K562 (cell line): ENCODE results near the gene ZNF488. TPM values are rescaled to one million over a fixed set of nuclear protein-coding genes. Genes with fewer than 3 reads are reported as not detected.

Experiments used
- ATAC-seq: fragments of 200-7000 bp; cut with Tn5 transposase; 3 replicates; pipeline ENCODE4 v1.9.1; 2020; ENCODE audit warnings: moderate library complexity
- BruUV-seq: library from RNA; stranded (reverse); fragments of 400-500 nt; replicated peaks from 2 replicates; lab custom pipeline; 2021; lab: Mats Ljungman, UMichigan
- CTCF ChIA-PET: fragments of 300-600 bp; formaldehyde crosslinking; extraction: SDS; loops from one replicate; lab custom pipeline; 2021; ENCODE audit warnings: low intra/inter-chr PET ratio; lab: Yijun Ruan, JAX
- POLR2A ChIA-PET: fragments of 300-600, 350-650 bp; sonication (Branson Sonifier 250); formaldehyde crosslinking; extraction: SDS; loops from one replicate; lab custom pipeline; 2021; ENCODE audit warnings: antibody characterized with exemption, inconsistent platforms; lab: Yijun Ruan, JAX
- DNase-seq, 4 experiments: peaks; one replicate each; pipeline versions ENCODE4 v3.0.0 to v3.0.0-alpha.2; 2011 to 2018; ENCODE audit warnings: low spot score in 3 of 4, mixed read lengths in 3 of 4; ENCODE audit errors: extremely low read depth in 1 of 4
- FAIRE-seq: peaks from 2 replicates; lab custom pipeline; 2011; peaks lifted over from hg19 to GRCh38; lab: Jason Lieb, UNC
- H2AFZ ChIP-seq: 2 replicates; pipeline ENCODE4 v1.6.0; 2011; ENCODE audit warnings: low read depth, low read length, control low read depth, inconsistent platforms
- H3K27ac ChIP-seq: fragments of 200-600 bp; 3 replicates; pipeline ENCODE4 v1.8.0; 2011; ENCODE audit warnings: low read depth, mild to moderate bottlenecking, control low read depth, inconsistent platforms, low read length, moderate library complexity, mixed read lengths; ENCODE audit errors: extremely low read depth
- H3K27me3 ChIP-seq, 2 experiments: fragments of 300-600 bp in 1 of 2; 2 replicates in 1 of 2; 3 replicates in 1 of 2; pipeline versions ENCODE4 v1.6.0 to v1.8.0; 2011; ENCODE audit warnings: inconsistent platforms in 2 of 2, low read length in 2 of 2, mild to moderate bottlenecking in 1 of 2, mixed read lengths in 1 of 2, moderate library complexity in 1 of 2; ENCODE audit not compliant: control insufficient read depth in 2 of 2, insufficient read depth in 2 of 2
- H3K36me3 ChIP-seq: fragments of 300-600 bp; 3 replicates; pipeline ENCODE4 v1.8.0; 2011; ENCODE audit warnings: mild to moderate bottlenecking, low read length, inconsistent platforms; ENCODE audit not compliant: control insufficient read depth, insufficient read depth
- H3K4me1 ChIP-seq, 2 experiments: fragments of 200-600 bp in 1 of 2; replicated peaks in 1 of 2; 2 replicates in 1 of 2; 3 replicates in 1 of 2; pipeline versions ENCODE4 v1.5.1 to v1.8.0; 2011; ENCODE audit warnings: inconsistent platforms in 2 of 2, low read length in 2 of 2, mild to moderate bottlenecking in 1 of 2, mixed read lengths in 1 of 2, moderate library complexity in 1 of 2; ENCODE audit not compliant: control insufficient read depth in 2 of 2, insufficient read depth in 2 of 2
- H3K4me2 ChIP-seq: 2 replicates; pipeline ENCODE4 v1.6.1; 2011; ENCODE audit warnings: low read length, control low read depth, inconsistent platforms, mixed read lengths; ENCODE audit not compliant: insufficient read depth
- H3K4me3 ChIP-seq: fragments of 200-600 bp; sonication (generic), shearing (Covaris generic); 2 replicates; pipeline ENCODE4 v1.5.1; 2016; ENCODE audit warnings: control low read depth, inconsistent platforms
- H3K79me2 ChIP-seq: fragments of 200-600 bp; 3 replicates; pipeline ENCODE4 v1.8.0; 2011; ENCODE audit warnings: low read length, inconsistent platforms; ENCODE audit not compliant: control insufficient read depth, insufficient read depth
- H3K9ac ChIP-seq, 2 experiments: 2 replicates each; pipeline versions ENCODE4 v1.6.0 to v1.6.1; 2011; ENCODE audit warnings: low read depth in 2 of 2, low read length in 2 of 2, control low read depth in 1 of 2, inconsistent platforms in 1 of 2, mild to moderate bottlenecking in 1 of 2, mixed read lengths in 1 of 2; ENCODE audit not compliant: insufficient read depth in 1 of 2
- H3K9me1 ChIP-seq: one replicate; pipeline ENCODE4 v1.6.0; 2011; ENCODE audit warnings: inconsistent platforms, mild to moderate bottlenecking, low read length, moderate library complexity; ENCODE audit not compliant: control insufficient read depth, insufficient read depth
- H3K9me3 ChIP-seq: replicated peaks from 2 replicates; pipeline ENCODE4 v1.5.1; 2011; ENCODE audit warnings: low read depth, low read length, inconsistent platforms; ENCODE audit not compliant: control insufficient read depth, insufficient read depth
- H4K20me1 ChIP-seq: replicated peaks from 2 replicates; pipeline ENCODE4 v1.6.1; 2011; ENCODE audit warnings: low read length, inconsistent platforms, mixed read lengths; ENCODE audit not compliant: control insufficient read depth, insufficient read depth
- ARID2 ChIP-seq: fragments of 450-650 bp; IDR thresholded peaks from 2 replicates; pipeline ENCODE4 v1.6.1; 2017; ENCODE audit warnings: antibody characterized with exemption, mild to moderate bottlenecking
- CHD1 ChIP-seq: fragments of 200-600 bp; sonication (generic); IDR thresholded peaks from one replicate; pipeline ENCODE4 v1.6.1; 2012; ENCODE audit warnings: mild to moderate bottlenecking, moderate library complexity, low read length, inconsistent platforms
- CXXC5 ChIP-seq: fragments of 250-450 bp; sonication (Bioruptor Pico); IDR thresholded peaks from 2 replicates; pipeline ENCODE4 v1.8.0; 2022; ENCODE audit warnings: inconsistent platforms, mild to moderate bottlenecking, moderate library complexity
- FIP1L1 ChIP-seq: fragments of 200-400 bp; formaldehyde crosslinking; IDR thresholded peaks from 2 replicates; pipeline ENCODE4 v1.6.1; 2018; ENCODE audit warnings: mild to moderate bottlenecking, low read depth, low read length; ENCODE audit not compliant: poor library complexity, severe bottlenecking
- HOXB6 ChIP-seq: fragments of 250-450 bp; sonication (Bioruptor Pico); IDR thresholded peaks from 2 replicates; pipeline ENCODE4 v1.5.1; 2022; ENCODE audit warnings: mild to moderate bottlenecking, borderline replicate concordance
- MCM2 ChIP-seq: fragments of 450-650 bp; IDR thresholded peaks from 2 replicates; pipeline ENCODE4 v1.6.1; 2017; ENCODE audit warnings: low read depth, mild to moderate bottlenecking
- NFATC3 ChIP-seq: fragments of 450-650 bp; IDR thresholded peaks from 2 replicates; pipeline ENCODE4 v1.6.1; 2017; ENCODE audit warnings: mild to moderate bottlenecking
- PHTF2 ChIP-seq: fragments of 250-450 bp; sonication (Bioruptor Pico); IDR thresholded peaks from 2 replicates; pipeline ENCODE4 v1.5.0; 2021; ENCODE audit warnings: mild to moderate bottlenecking
- RAD51 ChIP-seq: fragments of 450-650 bp; IDR thresholded peaks from 2 replicates; pipeline ENCODE4 v1.7.1; 2016; ENCODE audit warnings: low read depth, mild to moderate bottlenecking, borderline replicate concordance
- TCF7L2 ChIP-seq: fragments of 150-350 bp; IDR thresholded peaks from 2 replicates; pipeline ENCODE4 v1.6.1; 2016; ENCODE audit warnings: low read depth, mild to moderate bottlenecking, low read length, moderate library complexity
- THRAP3 ChIP-seq: fragments of 450-650 bp; IDR thresholded peaks from 2 replicates; pipeline ENCODE4 v1.6.1; 2016; ENCODE audit warnings: mild to moderate bottlenecking, inconsistent platforms, borderline replicate concordance
- YY1 ChIP-seq, 3 experiments: IDR thresholded peaks; 2 replicates each; pipeline ENCODE4 v1.6.1; 2011; ENCODE audit warnings: low read length in 2 of 3, mild to moderate bottlenecking in 2 of 3, moderate library complexity in 2 of 3, borderline replicate concordance in 1 of 3, control low read depth in 1 of 3, low read depth in 1 of 3; ENCODE audit not compliant: insufficient read depth in 3 of 3, insufficient replicate concordance in 2 of 3, control insufficient read depth in 1 of 3, insufficient read length in 1 of 3; ENCODE audit errors: extremely low read depth in 1 of 3
- ZBTB17 ChIP-seq: fragments of 450-650 bp; formaldehyde crosslinking; IDR thresholded peaks from 2 replicates; pipeline ENCODE4 v1.4.0; 2020; ENCODE audit warnings: mild to moderate bottlenecking
- ZKSCAN1 ChIP-seq: fragments of 150-350 bp; IDR thresholded peaks from 2 replicates; pipeline ENCODE4 v1.6.1; 2016; ENCODE audit warnings: low read depth, low read length
- ZKSCAN8 ChIP-seq: fragments of 200-800 bp; sonication (Bioruptor generic); IDR thresholded peaks from 2 replicates; pipeline ENCODE4 v1.6.1; 2016; ENCODE audit warnings: missing genetic modification characterization, missing compliant biosample characterization
- ZNF224 ChIP-seq: sonication (generic); formaldehyde crosslinking; IDR thresholded peaks from 2 replicates; pipeline ENCODE4 v1.8.0; 2022; ENCODE audit warnings: mild to moderate bottlenecking, missing genetic modification reagents
- WGBS: fragments of 100-300 bp; shearing (Covaris generic); methylation state at CpG from one replicate; pipeline ENCODE4 v1.1.6; 2016; ENCODE audit warnings: low coverage, mixed read lengths; ENCODE audit not compliant: insufficient coverage; ENCODE audit errors: missing lambda C conversion rate; 5-methylcytosine and 5-hydroxymethylcytosine counted together
- in situ Hi-C: fragments of 300-500 bp; cut with MboI; formaldehyde crosslinking; loops from 4 replicates; pipeline ENCODE4 v1.15.0; 2018; ENCODE audit warnings: inconsistent platforms, mixed read lengths
- intact Hi-C: fragments of 100-400 bp; cut with micrococcal nuclease; formaldehyde crosslinking; loops from 2 replicates; pipeline ENCODE4 v1.14.2; 2022
- polyA plus RNA-seq, 8 experiments: library from polyadenylated mRNA; depleted of rRNA in 4 of 8; stranded (reverse) in 5 of 8; unstranded in 3 of 8; fragments of >200 nt; fragmentation: Nextera tagmentation in 2 of 8; fragmentation: Illumina TruSeq in 1 of 8; extraction: Ambion mirVana in 2 of 8; extraction: Trizol in 1 of 8; gene quantifications; 2 replicates each; pipeline versions ENCODE4 v1.2.1 to v1.2.3, GENCODE V29; 2011 to 2014; ENCODE audit warnings: inconsistent platforms in 1 of 8, missing spikeins in 1 of 8
- total RNA-seq, 7 experiments: library from RNA; depleted of rRNA in 6 of 7; stranded (reverse); fragments of >200 nt in 6 of 7; fragmentation: Illumina TruSeq in 2 of 7; extraction: Trizol in 2 of 7; gene quantifications; 2 replicates each; pipeline versions ENCODE4 v1.2.1 to v1.2.3, GENCODE V29; 2011 to 2021; ENCODE audit warnings: low replicate concordance in 1 of 7
- TF ChIP-seq, protein P1 (sequence below): fragments of 450-650 bp; formaldehyde crosslinking; IDR thresholded peaks from 2 replicates; pipeline ENCODE4 v1.4.0; 2020; ENCODE audit warnings: mild to moderate bottlenecking, moderate library complexity
- TF ChIP-seq, protein P2 (sequence below): fragments of 450-650 bp; IDR thresholded peaks from 2 replicates; pipeline ENCODE4 v1.6.1; 2016; ENCODE audit warnings: low read depth, mild to moderate bottlenecking, moderate library complexity

Gene ZNF488
- total and polyA plus RNA-seq, 9 of the 15 experiments (the other 6 are each of a cell fraction or from before 2014, with no cell fraction given) = 0.03 to 0.09 (median 0.05) TPM; not detected in 3

DNA sequence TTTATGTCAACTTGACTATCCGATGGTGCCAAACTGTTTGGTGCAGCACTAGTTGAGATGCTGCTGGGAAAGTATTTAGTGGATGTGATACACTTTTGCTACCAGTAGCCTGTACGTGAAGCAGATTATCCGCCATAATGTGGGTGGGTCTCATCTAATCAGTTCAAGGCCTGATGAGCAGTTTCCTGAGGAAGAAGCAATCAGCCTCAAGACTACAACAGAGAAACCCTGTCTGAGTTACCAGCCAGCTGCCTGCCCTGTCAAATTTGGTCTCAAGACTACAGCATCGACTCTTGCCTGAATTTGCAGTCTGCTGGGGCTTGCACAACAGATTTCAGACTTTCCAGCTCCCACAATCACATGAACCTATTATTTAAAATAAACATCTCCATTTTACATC, 46.8 kb downstream of the ZNF488 start (continued):
- TF ChIP-seq CXXC5 = 0 out of 2 replicates have a peak, but pooled peaks have one; percentile 5
- no peak for TF ChIP-seq THRAP3
- TF ChIP-seq ZBTB17 = no peak
- no peak for TF ChIP-seq ZKSCAN8 (CRISPR knock-in tag)
- TF ChIP-seq, all 486 proteins: peak for 8

DNA sequence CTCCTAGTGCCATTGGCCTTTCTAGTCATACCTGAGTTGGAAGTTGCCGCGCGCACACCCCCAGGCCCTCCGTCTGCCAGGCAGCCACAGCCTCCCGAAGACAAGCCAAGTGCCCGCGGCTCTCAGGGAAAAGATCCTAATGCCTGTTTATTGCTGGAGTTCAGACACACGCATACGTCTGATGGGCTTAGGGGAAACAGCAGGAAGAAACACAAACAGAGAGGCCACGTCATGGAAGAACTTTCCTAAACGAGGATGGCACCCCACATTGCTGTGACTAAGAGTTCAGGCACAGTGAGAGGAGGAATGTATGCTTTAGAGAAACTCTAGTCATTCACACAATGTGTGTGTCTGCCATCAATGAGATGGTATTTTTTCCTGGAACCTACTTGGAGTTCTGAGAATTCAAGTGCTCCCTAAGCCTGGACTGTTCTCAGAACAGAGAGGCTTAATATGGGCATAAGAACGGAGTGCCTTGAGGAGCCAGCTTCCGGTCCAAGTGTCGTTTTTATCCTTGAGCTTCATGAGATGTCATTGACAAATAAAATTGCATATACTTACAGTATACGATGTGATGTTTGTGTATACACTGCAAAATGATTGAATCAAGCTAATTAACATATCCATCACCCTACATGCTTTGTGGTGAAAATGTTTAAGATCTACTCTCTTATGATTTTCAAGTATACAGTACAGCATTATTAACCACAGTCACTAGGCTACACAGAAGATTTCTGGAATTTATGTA, 47.5 kb downstream of the ZNF488 start:
- Histone ChIP-seq H3K9ac (peak overlapping the region; percentile 31 to 63; a peak in 3 of 4 replicates), H3K27me3 (no peaks in the 10 kb centered on the region; a peak in 1 of 5 replicates), H3K9me3 (no peaks in the 10 kb centered on the region), H3K27ac (peak overlapping the region; percentile 73), H3K79me2 (no peaks in the 10 kb centered on the region), H3K4me3 (no peak overlapping the region), H3K4me1 (peaks cover 18 to 35% of the 10 kb centered on the region in 2 experiments), H4K20me1 (no peaks in the 10 kb centered on the region), H3K36me3 (no peaks in the 10 kb centered on the region), H3K9me1 (no peaks in the 10 kb centered on the region), H2AFZ (peak overlapping the region; percentile 92), H3K4me2 (peak overlapping the region; percentile 69)
- WGBS = 18% methylated on average over 15 of the region's 15 CpGs
- DNase-seq (peak; percentile 43 to 89 (median 63)), FAIRE-seq (no peak), ATAC-seq (peak; percentile 84)
- BruUV-seq = no TSS peak
- intact Hi-C loops = no loop called here
- CTCF ChIA-PET = no interaction called here
- POLR2A ChIA-PET = interaction anchor here (1.0 to 1.2 kb wide), 2 partner anchors 10 to 30 kb away, joined by 3 to 4 read pairs; no protein-coding TSS in a partner anchor
- in situ Hi-C loops = no loop called here
- TF ChIP-seq FIP1L1 (no peak), YY1 (IDR thresholded peaks at IDR 0.05; ENCODE audit: borderline replicate concordance in 1 of 3, control insufficient read depth in 1 of 3, extremely low read depth in 1 of 3, insufficient read depth in 3 of 3, insufficient read length in 1 of 3, insufficient replicate concordance in 2 of 3, low read depth in 1 of 3, low read length in 2 of 3) (no peak), TCF7L2 (no peak), HOXB6 (CRISPR knock-in tag) (no peak), MCM2 (no peak), NFATC3 (peak; percentile 59; the same call in 1 of the 2 replicates), ARID2 (no peak), RAD51 (no peak), ZKSCAN1 (no peak), CHD1 (no peak), PHTF2 (CRISPR knock-in tag) (no peak), ZNF224 (CRISPR knock-in tag) (no peak)
- TF ChIP-seq, protein P1, sequence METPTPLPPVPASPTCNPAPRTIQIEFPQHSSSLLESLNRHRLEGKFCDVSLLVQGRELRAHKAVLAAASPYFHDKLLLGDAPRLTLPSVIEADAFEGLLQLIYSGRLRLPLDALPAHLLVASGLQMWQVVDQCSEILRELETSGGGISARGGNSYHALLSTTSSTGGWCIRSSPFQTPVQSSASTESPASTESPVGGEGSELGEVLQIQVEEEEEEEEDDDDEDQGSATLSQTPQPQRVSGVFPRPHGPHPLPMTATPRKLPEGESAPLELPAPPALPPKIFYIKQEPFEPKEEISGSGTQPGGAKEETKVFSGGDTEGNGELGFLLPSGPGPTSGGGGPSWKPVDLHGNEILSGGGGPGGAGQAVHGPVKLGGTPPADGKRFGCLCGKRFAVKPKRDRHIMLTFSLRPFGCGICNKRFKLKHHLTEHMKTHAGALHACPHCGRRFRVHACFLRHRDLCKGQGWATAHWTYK (CRISPR knock-in tag) = no peak
- TF ChIP-seq, protein P2, sequence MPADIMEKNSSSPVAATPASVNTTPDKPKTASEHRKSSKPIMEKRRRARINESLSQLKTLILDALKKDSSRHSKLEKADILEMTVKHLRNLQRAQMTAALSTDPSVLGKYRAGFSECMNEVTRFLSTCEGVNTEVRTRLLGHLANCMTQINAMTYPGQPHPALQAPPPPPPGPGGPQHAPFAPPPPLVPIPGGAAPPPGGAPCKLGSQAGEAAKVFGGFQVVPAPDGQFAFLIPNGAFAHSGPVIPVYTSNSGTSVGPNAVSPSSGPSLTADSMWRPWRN = no peak
